Measurements from ENCODE around the gene IMMT. TPM values are rescaled to one million over a fixed set of nuclear protein-coding genes. Genes with fewer than 3 reads are reported as not detected.

Gene IMMT
- polyA plus RNA-seq, 1 donor (not counting 4 experiments of a cell fraction or from before 2014, with no cell fraction given): 91.5 TPM

DNA sequence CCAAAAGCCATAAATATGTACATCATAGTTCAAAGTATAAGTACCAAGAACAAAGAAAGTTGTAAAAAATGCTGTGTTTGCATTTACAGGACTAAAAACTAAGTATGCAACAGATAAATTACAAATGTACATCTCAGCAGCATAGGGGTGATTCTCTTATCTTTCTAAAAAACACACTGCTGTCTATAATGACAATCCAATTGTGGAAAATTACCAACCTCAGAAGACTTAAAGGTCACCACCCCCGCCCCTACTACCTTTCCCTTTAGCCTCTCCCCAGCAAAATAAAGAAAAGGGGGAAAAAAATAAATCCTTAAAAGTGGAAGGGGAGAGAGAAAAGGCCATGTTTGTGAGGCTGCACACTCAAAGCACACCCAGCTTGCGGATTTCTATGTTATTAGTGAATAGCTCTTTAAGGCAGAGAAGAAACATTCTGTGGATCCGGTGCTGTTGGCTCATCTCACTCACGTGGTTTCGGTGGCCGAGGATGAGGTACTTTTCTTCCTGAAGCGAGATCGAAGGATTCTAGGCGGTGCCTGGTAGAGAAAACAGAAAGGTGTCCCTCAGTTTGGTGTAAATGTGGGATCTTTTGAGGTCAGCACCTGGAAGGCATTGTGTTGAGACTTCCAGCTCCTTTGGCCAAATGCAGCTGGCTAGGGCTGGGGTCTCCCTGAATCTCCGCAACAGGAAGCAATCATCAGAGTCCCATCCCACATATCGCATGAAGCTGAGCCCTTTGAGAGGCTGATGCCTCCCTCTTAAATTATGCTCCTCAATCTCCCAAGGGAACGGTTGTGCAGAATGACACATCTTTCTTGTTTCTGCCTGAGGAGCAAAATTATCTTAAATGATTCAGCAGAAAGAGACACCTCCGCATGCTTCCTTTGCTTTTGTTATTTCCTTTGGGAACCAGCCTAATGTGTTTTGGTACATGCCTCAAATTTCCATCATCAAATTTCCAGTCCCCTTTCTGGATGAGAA lies 21.6 kb upstream of the IMMT start:
- no peaks in the 10 kb centered on the region for H3K9me3 ChIP-seq (ENCODE audit: control insufficient read depth, low read depth, low read length)
- H3K4me1 ChIP-seq (ENCODE audit: control insufficient read depth, extremely low read depth, insufficient read depth, low read length): peaks cover 5% of the 10 kb centered on the region
- dilution Hi-C loops (cut with MboI; ENCODE audit: extremely low pct_ligation_motif_present, low sequenced_read_pairs): no loop called here
- no peaks in the 10 kb centered on the region for H3K27me3 ChIP-seq (ENCODE audit: control insufficient read depth, extremely low read depth, insufficient read depth, low read length)
- H4K20me1 ChIP-seq (ENCODE audit: control insufficient read depth, extremely low read depth, insufficient read depth, low read length): no peaks in the 10 kb centered on the region
- H3K36me3 ChIP-seq (ENCODE audit: control insufficient read depth in 2 of 2, extremely low read depth in 1 of 2, insufficient read depth in 2 of 2, low read length in 2 of 2): peaks cover 3 to 4% of the 10 kb centered on the region in 2 experiments
- peak; percentile 41 for FAIRE-seq
- peak overlapping the region; percentile 46 for H3K27ac ChIP-seq (ENCODE audit: control insufficient read depth, insufficient read depth, low read length)
- peak overlapping the region in 1 of 3 experiments; percentile 26 for H3K4me3 ChIP-seq (ENCODE audit: control insufficient read depth in 2 of 3, extremely low read depth in 1 of 3, insufficient read depth in 2 of 3, low read depth in 1 of 3, low read length in 3 of 3)
- TF ChIP-seq CTCF (optimal IDR thresholded peaks at IDR 0.05 in 1 of 3, IDR thresholded peaks at IDR 0.05 in 1 of 3, conservative IDR thresholded peaks at IDR 0.05 in 1 of 3; ENCODE audit: extremely low read depth in 1 of 3, insufficient read depth in 2 of 3, low read length in 3 of 3) (no peak), EZH2 (IDR thresholded peaks at IDR 0.05; ENCODE audit: low read length) (no peak)
- no peak overlapping the region for H3K9ac ChIP-seq (ENCODE audit: control insufficient read depth, extremely low read depth, insufficient read depth, low read length)
- H3K79me2 ChIP-seq (ENCODE audit: control insufficient read depth, insufficient read depth, low read length): no peaks in the 10 kb centered on the region
- H3K9me1 ChIP-seq (ENCODE audit: control insufficient read depth, extremely low read depth, insufficient read depth, low read length): no peaks in the 10 kb centered on the region
- no peak for DNase-seq (ENCODE audit: low read depth, low spot score)
- H3K4me2 ChIP-seq (ENCODE audit: control insufficient read depth, extremely low read depth, insufficient read depth, low read depth, low read length): peak overlapping the region; percentile 44
- H2AFZ ChIP-seq (ENCODE audit: control insufficient read depth, low read length): peak overlapping the region; percentile 70

DNA sequence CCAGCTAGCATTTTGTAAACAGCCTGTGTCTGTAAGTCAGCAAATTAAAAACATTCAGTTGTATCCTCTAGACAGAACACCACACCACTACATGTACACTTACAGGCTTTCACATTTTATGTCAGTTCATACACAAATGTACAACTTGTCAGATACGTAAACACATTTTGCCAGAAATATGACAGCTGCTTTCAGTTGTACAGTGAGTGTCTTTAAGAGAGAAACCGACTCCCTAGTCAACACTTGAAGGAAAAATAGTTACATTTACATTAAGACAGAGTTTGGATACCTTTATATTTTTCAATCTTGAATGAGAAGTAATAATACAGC lies 19.2 kb upstream of the IMMT start:
- no peak overlapping the region for H3K27ac ChIP-seq (ENCODE audit: control insufficient read depth, insufficient read depth, low read length)
- FAIRE-seq: no peak
- H3K4me3 ChIP-seq (ENCODE audit: control insufficient read depth in 2 of 3, extremely low read depth in 1 of 3, insufficient read depth in 2 of 3, low read depth in 1 of 3, low read length in 3 of 3): no peak overlapping the region
- dilution Hi-C loops (cut with MboI; ENCODE audit: extremely low pct_ligation_motif_present, low sequenced_read_pairs): no loop called here
- no peaks in the 10 kb centered on the region for H3K9me3 ChIP-seq (ENCODE audit: control insufficient read depth, low read depth, low read length)
- H2AFZ ChIP-seq (ENCODE audit: control insufficient read depth, low read length): no peak overlapping the region
- DNase-seq (ENCODE audit: low read depth, low spot score): no peak
- no peak for TF ChIP-seq EZH2 (IDR thresholded peaks at IDR 0.05; ENCODE audit: low read length)
- no peak for TF ChIP-seq CTCF (optimal IDR thresholded peaks at IDR 0.05 in 1 of 3, IDR thresholded peaks at IDR 0.05 in 1 of 3, conservative IDR thresholded peaks at IDR 0.05 in 1 of 3; ENCODE audit: extremely low read depth in 1 of 3, insufficient read depth in 2 of 3, low read length in 3 of 3)
- peaks cover 5% of the 10 kb centered on the region for H3K4me1 ChIP-seq (ENCODE audit: control insufficient read depth, extremely low read depth, insufficient read depth, low read length)
- H3K79me2 ChIP-seq (ENCODE audit: control insufficient read depth, insufficient read depth, low read length): no peaks in the 10 kb centered on the region
- no peaks in the 10 kb centered on the region for H3K27me3 ChIP-seq (ENCODE audit: control insufficient read depth, extremely low read depth, insufficient read depth, low read length)
- H3K9ac ChIP-seq (ENCODE audit: control insufficient read depth, extremely low read depth, insufficient read depth, low read length): no peak overlapping the region
- no peaks in the 10 kb centered on the region for H4K20me1 ChIP-seq (ENCODE audit: control insufficient read depth, extremely low read depth, insufficient read depth, low read length)
- H3K36me3 ChIP-seq (ENCODE audit: control insufficient read depth in 2 of 2, extremely low read depth in 1 of 2, insufficient read depth in 2 of 2, low read length in 2 of 2): peaks cover 7 to 9% of the 10 kb centered on the region in 2 experiments
- H3K9me1 ChIP-seq (ENCODE audit: control insufficient read depth, extremely low read depth, insufficient read depth, low read length): no peaks in the 10 kb centered on the region
- H3K4me2 ChIP-seq (ENCODE audit: control insufficient read depth, extremely low read depth, insufficient read depth, low read depth, low read length): no peak overlapping the region
